Lower leg skin (tissue), 4 donors: ENCODE data around the gene CACNA1D. TPM values are rescaled to one million over a fixed set of nuclear protein-coding genes. Genes with fewer than 3 reads are reported as not detected.

Experiments
- DNase-seq, 2 donors: peaks; one replicate each; pipeline ENCODE4 v3.0.0-alpha.2; 2019; ENCODE audit warnings: low spot score in 2 of 2
- H3K4me3 ChIP-seq: fragments of 200-600 bp; sonication (generic); 2 replicates; pipeline ENCODE4 v1.5.1; 2017; ENCODE audit warnings: mild to moderate bottlenecking, low read depth; ENCODE audit not compliant: poor library complexity, severe bottlenecking
- POLR2A ChIP-seq, 2 donors: fragments of 450-650 bp; IDR thresholded peaks; one replicate each; pipeline ENCODE4 v1.6.1; 2016 to 2017; ENCODE audit warnings: antibody characterized with exemption in 2 of 2, mild to moderate bottlenecking in 1 of 2, moderate library complexity in 1 of 2
- WGBS, 2 donors: methylation state at CpG; one replicate each; pipeline ENCODE4 v1.1.5; 2018; 5-methylcytosine and 5-hydroxymethylcytosine counted together
- intact Hi-C: fragments of 100-400 bp; cut with DNase I; formaldehyde crosslinking; loops from one replicate; pipeline ENCODE4 v1.15.0; 2023; ENCODE audit warnings: low total_unique reads
- total RNA-seq, 4 donors: library from RNA; depleted of rRNA; stranded (reverse); fragments of >200 nt; gene quantifications; one replicate each; pipeline ENCODE4 v1.1.0, GENCODE V29; 2016
- TF ChIP-seq, protein P1 (sequence below), 3 donors: fragments of 450-650 bp; IDR thresholded peaks; one replicate each; pipeline ENCODE4 v1.5.1; 2016; ENCODE audit warnings: antibody characterized with exemption in 3 of 3, mild to moderate bottlenecking in 3 of 3, moderate library complexity in 2 of 3

The CACNA1D gene
- total RNA-seq, 4 donors from 2014 or later: 2.4 to 12.5 (median 5.6) TPM

DNA sequence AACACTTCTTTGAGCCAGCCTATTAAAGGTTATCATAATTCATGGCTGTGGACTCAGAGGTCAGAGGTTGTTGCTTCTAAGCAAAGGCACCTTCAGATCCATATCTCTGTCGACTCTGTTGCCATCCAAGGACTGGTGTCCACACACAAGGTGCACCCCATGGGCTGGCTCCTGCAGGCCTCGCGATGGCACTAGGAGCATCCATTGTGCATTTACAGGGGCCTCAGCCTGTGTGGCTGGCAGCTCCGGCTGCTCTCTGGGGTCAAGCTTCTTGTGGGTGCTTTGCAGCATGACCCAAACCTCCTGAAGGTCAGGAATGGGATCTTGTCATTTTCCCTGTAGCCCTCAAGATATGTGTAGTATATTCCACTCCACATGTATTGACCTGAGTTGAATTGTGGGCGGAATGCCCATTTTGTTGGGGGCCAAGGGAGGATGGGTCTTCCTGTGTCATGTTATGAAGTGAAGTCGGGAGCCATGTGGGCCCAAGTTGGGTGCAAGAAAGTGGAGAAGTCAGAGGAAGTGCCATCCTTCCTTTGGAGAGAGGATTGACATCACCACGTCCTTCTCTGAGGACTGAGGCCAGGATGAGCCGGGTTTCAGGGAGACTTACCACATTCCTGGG is 308.0 kb downstream of the CACNA1D start:
- no peak for DNase-seq
- 80 to 93% methylated on average over 8 of the region's 8 CpGs for WGBS, 2 donors
- H3K4me3 ChIP-seq: no peak overlapping the region
- intact Hi-C loops: no loop called here
- TF ChIP-seq POLR2A (IDR thresholded peaks at IDR 0.05): no peak

DNA sequence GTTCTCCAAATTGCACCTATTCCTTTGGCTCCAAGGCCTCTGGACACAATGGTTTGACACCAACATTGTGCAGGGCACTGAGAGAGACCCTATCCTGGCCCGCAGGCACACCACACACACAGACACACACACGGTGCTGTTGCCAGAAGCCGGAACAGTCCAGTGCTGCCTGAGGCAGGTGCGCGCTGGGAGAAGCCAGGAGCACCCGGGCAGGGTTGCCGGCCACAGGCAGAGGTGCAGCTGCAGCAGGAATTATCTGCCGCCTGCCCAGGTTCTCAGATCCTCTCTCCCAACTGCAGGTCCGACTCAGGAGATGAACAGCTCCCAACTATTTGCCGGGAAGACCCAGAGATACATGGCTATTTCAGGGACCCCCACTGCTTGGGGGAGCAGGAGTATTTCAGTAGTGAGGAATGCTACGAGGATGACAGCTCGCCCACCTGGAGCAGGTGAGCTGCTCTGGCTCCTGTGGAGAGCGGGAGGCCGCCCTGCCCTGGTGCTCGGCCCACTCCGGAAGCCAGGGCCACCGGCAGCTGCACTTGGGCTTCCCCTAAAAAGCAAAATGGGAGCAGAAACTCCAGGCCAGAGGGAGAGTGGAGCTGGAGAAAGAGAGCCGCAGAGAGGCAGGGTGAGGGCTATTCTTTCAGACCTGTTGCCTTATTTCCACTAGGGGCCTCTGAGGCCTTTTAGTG is 308.9 kb downstream of the CACNA1D start:
- no peak overlapping the region for H3K4me3 ChIP-seq
- TF ChIP-seq, protein P1, sequence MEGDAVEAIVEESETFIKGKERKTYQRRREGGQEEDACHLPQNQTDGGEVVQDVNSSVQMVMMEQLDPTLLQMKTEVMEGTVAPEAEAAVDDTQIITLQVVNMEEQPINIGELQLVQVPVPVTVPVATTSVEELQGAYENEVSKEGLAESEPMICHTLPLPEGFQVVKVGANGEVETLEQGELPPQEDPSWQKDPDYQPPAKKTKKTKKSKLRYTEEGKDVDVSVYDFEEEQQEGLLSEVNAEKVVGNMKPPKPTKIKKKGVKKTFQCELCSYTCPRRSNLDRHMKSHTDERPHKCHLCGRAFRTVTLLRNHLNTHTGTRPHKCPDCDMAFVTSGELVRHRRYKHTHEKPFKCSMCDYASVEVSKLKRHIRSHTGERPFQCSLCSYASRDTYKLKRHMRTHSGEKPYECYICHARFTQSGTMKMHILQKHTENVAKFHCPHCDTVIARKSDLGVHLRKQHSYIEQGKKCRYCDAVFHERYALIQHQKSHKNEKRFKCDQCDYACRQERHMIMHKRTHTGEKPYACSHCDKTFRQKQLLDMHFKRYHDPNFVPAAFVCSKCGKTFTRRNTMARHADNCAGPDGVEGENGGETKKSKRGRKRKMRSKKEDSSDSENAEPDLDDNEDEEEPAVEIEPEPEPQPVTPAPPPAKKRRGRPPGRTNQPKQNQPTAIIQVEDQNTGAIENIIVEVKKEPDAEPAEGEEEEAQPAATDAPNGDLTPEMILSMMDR (IDR thresholded peaks at IDR 0.05): no peak
- TF ChIP-seq POLR2A (IDR thresholded peaks at IDR 0.05): no peak
- DNase-seq: no peak
- WGBS, 2 donors: 88 to 94% methylated on average over 18 of the region's 18 CpGs
- intact Hi-C loops: no loop called here

DNA sequence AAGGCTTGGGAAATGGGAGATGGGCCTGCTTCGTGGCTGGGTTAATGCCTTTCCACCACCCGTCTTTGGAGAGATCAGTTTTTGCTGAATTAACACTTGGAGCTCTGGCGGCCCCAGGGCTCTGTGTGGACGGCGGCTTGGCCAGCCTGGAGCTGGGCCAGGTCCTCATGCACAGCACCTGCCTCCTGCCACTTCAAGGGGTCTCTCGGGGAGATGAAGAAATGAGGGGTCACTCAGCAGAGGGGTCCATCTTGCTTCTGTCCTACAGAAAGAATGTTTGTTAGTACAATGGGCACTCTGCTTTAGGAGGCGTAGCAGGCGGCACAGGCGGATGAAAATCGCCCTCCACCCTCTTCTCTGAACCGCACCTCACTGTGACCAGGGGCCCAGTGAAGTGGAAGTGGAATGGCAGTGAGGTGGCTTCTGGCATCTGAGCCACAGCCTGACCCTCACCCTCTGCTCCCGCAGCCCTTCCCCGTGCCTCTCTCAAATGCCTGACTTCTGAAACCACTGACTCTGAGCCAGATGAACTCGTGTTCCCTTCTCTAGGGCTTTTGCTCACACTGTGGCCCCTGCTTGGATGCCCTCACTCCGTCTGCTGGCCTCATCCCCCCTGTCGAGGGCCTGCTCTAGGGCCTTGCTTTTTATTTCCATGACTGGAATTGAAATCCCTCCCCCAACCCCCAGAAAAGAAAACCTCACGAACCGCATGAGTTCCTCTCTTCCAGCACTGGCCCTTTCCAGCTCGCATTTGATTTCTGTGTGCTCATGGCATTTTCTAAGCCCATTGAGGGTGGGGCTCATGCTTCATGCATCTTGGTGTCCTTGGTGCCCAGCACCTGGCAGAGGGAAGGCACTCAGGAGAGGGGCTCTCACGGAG is 309.6 kb downstream of the CACNA1D start:
- 77 to 81% methylated on average over 20 of the region's 20 CpGs for WGBS, 2 donors
- intact Hi-C loops: no loop called here
- no peak for DNase-seq
- no peak overlapping the region for H3K4me3 ChIP-seq
- TF ChIP-seq, protein P1 (IDR thresholded peaks at IDR 0.05): no peak
- TF ChIP-seq POLR2A (IDR thresholded peaks at IDR 0.05): no peak

- no peak for TF ChIP-seq POLR2A (IDR thresholded peaks at IDR 0.05)
- TF ChIP-seq, protein P1 (IDR thresholded peaks at IDR 0.05): no peak
- no peak overlapping the region for H3K4me3 ChIP-seq
- intact Hi-C loops: no loop called here
- DNase-seq: peak in 1 of 2 donors; percentile 72
- WGBS, 2 donors: 48 to 57% methylated on average over 14 of the region's 14 CpGs
These were observed 310.5 kb downstream of the CACNA1D start for GRCh38 chr3:53804697-53805462.

- H3K4me3 ChIP-seq: no peak overlapping the region
- WGBS, 2 donors: 76 to 91% methylated on average over 4 of the region's 4 CpGs
- TF ChIP-seq, protein P1 (IDR thresholded peaks at IDR 0.05): no peak
- no peak for TF ChIP-seq POLR2A (IDR thresholded peaks at IDR 0.05)
- DNase-seq: peak in 1 of 2 donors; percentile 45
- intact Hi-C loops: no loop called here
These were observed 311.2 kb downstream of the CACNA1D start for GRCh38 chr3:53805463-53806159.
